ENCODE data around the gene TLR8.
A peak's percentile ranks its signal among the peaks of the same experiment; 100 is the strongest.

The TLR8 gene

DNA sequence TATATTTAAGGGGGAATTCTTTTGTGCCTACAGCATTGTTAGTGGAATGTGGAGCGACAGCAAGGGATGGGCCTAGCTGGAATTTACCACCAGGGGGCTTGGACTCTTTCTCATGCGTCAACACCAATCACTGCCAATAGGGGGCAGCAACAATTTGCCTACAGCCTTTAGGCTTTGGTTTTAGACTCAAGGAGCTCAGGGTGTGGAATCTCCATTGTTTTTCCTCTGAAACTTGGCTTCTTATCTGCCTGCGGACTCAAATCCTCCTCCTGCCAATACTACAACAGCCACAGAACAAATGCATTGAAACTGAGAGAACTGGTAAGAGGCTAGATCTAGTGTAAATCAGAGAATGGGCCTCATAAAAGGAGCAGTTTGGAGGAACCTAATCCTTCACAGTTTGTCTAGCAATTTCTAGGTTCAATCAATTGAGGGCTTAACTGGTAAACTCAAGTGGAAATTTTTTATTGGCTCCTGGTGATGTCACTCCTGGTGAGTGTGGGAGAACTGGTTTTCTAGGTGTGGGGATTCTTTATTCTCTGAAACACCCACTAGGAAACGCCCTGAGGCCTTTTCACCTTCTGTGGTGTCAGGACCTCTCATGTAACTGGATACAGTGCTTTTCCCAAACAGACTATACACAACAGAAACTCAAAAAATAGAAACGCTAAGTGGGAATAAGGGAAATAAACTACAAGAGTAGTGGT lies 40.6 kb downstream of the TLR8 start:
- no peaks in the 10 kb centered on the region for H3K9me2 ChIP-seq (replicated peaks; ENCODE audit: control insufficient read depth, low read length)
- H3K4me2 ChIP-seq (ENCODE audit: low read length): peak overlapping the region; percentile 47
- TF ChIP-seq, protein P1, sequence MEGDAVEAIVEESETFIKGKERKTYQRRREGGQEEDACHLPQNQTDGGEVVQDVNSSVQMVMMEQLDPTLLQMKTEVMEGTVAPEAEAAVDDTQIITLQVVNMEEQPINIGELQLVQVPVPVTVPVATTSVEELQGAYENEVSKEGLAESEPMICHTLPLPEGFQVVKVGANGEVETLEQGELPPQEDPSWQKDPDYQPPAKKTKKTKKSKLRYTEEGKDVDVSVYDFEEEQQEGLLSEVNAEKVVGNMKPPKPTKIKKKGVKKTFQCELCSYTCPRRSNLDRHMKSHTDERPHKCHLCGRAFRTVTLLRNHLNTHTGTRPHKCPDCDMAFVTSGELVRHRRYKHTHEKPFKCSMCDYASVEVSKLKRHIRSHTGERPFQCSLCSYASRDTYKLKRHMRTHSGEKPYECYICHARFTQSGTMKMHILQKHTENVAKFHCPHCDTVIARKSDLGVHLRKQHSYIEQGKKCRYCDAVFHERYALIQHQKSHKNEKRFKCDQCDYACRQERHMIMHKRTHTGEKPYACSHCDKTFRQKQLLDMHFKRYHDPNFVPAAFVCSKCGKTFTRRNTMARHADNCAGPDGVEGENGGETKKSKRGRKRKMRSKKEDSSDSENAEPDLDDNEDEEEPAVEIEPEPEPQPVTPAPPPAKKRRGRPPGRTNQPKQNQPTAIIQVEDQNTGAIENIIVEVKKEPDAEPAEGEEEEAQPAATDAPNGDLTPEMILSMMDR (IDR thresholded peaks at IDR 0.05; ENCODE audit: low read depth, low read length, poor library complexity, severe bottlenecking): peak; percentile 84
- TF ChIP-seq EZH2phosphoT487 (IDR thresholded peaks at IDR 0.05; ENCODE audit: borderline replicate concordance, low read length): no peak
- H3K4me3 ChIP-seq (ENCODE audit: low read length): peak overlapping the region; percentile 15
- H3K36me3 ChIP-seq (ENCODE audit: control insufficient read depth, low read length): no peaks in the 10 kb centered on the region
- no peaks in the 10 kb centered on the region for H4K20me1 ChIP-seq (ENCODE audit: control insufficient read depth, insufficient read depth, low read depth, low read length)
- H3K9me3 ChIP-seq (ENCODE audit: control insufficient read depth, insufficient read depth, low read length): no peaks in the 10 kb centered on the region
- H3F3A ChIP-seq (ENCODE audit: control insufficient read depth, insufficient read depth): 0 out of 2 replicates have a peak, but pooled peaks cover 2% of the 10 kb centered on the region
- peaks cover 52% of the 10 kb centered on the region for H3K4me1 ChIP-seq (ENCODE audit: control insufficient read depth, low read length)
- peak overlapping the region; percentile 23 for H3K27ac ChIP-seq (ENCODE audit: low read depth, low read length)
- H3K79me2 ChIP-seq (ENCODE audit: control insufficient read depth, low read length): peaks cover 9% of the 10 kb centered on the region; the same call in 1 of the 2 replicates
- H3K27me3 ChIP-seq (ENCODE audit: control insufficient read depth, low read length): no peaks in the 10 kb centered on the region

DNA sequence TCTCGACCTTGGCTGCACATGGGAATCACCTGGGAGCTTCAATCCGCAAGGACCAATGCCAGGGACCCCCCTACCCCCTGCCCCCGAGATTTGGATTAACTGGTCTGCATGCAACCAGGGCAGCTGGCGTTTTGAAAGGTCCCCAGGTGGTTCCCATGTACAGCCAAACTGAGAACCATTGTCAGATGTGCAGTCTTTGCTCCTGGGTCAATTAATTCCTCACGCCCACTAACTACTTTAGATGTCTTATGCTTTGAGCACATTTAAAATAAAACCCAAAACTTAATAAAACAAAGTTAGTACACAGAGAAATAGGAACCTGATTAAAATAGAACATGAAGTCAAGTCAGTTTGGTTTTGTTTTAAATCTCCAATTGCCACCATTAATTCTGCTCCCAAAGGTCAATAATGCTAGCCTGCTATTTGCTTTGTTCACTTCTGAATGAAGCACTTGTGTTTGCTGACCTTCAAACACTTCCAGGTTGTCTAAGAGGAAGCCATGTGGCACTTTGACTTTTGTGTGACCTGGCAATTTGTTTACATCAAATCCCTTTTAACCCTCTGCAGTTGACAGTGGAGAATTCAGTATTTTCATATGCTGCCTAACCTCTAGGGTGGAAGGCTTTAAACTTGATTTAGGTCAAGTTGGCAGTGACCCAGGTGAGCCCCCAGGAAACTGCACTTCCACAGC lies 41.3 kb downstream of the TLR8 start:
- TF ChIP-seq EZH2phosphoT487 (IDR thresholded peaks at IDR 0.05; ENCODE audit: borderline replicate concordance, low read length): no peak
- TF ChIP-seq, protein P1 (IDR thresholded peaks at IDR 0.05; ENCODE audit: low read depth, low read length, poor library complexity, severe bottlenecking): no peak
- H3K4me3 ChIP-seq (ENCODE audit: low read length): peak overlapping the region; percentile 15

GRCh38 chrX:12948495-12948894 lies 42.1 kb downstream of the TLR8 start:
- peak overlapping the region; percentile 47; the same call in 1 of the 2 replicates for H3K4me2 ChIP-seq (ENCODE audit: low read length)
- peaks cover 65% of the 10 kb centered on the region for H3K4me1 ChIP-seq (ENCODE audit: control insufficient read depth, low read length)

More for the DNA sequence above, 41.3 kb downstream of the TLR8 start:
- Histone ChIP-seq H3F3A (ENCODE audit: control insufficient read depth, insufficient read depth) (0 out of 2 replicates have a peak, but pooled peaks cover 2% of the 10 kb centered on the region), H3K27me3 (ENCODE audit: control insufficient read depth, low read length) (no peaks in the 10 kb centered on the region), H3K27ac (ENCODE audit: low read depth, low read length) (peak overlapping the region; percentile 23), H3K79me2 (ENCODE audit: control insufficient read depth, low read length) (peaks cover 9% of the 10 kb centered on the region; the same call in 1 of the 2 replicates), H3K9me3 (ENCODE audit: control insufficient read depth, insufficient read depth, low read length) (no peaks in the 10 kb centered on the region), H3K36me3 (ENCODE audit: control insufficient read depth, low read length) (no peaks in the 10 kb centered on the region), H3K4me2 (ENCODE audit: low read length) (peak overlapping the region; percentile 47), H3K9me2 (replicated peaks; ENCODE audit: control insufficient read depth, low read length) (no peaks in the 10 kb centered on the region), H4K20me1 (ENCODE audit: control insufficient read depth, insufficient read depth, low read depth, low read length) (no peaks in the 10 kb centered on the region), H3K4me1 (ENCODE audit: control insufficient read depth, low read length) (peaks cover 57% of the 10 kb centered on the region)

More at GRCh38 chrX:12948495-12948894, 42.1 kb downstream of the TLR8 start:
- Histone ChIP-seq H4K20me1 (ENCODE audit: control insufficient read depth, insufficient read depth, low read depth, low read length) (no peaks in the 10 kb centered on the region), H3K9me3 (ENCODE audit: control insufficient read depth, insufficient read depth, low read length) (no peaks in the 10 kb centered on the region), H3K9me2 (replicated peaks; ENCODE audit: control insufficient read depth, low read length) (no peaks in the 10 kb centered on the region), H3K79me2 (ENCODE audit: control insufficient read depth, low read length) (peaks cover 9% of the 10 kb centered on the region; the same call in 1 of the 2 replicates), H3K36me3 (ENCODE audit: control insufficient read depth, low read length) (no peaks in the 10 kb centered on the region), H3K4me3 (ENCODE audit: low read length) (no peak overlapping the region), H3F3A (ENCODE audit: control insufficient read depth, insufficient read depth) (0 out of 2 replicates have a peak, but pooled peaks cover 2% of the 10 kb centered on the region), H3K27ac (ENCODE audit: low read depth, low read length) (peak overlapping the region; percentile 23; the same call in 1 of the 2 replicates), H3K27me3 (ENCODE audit: control insufficient read depth, low read length) (no peaks in the 10 kb centered on the region)
- TF ChIP-seq, protein P1 (IDR thresholded peaks at IDR 0.05; ENCODE audit: low read depth, low read length, poor library complexity, severe bottlenecking): no peak
- no peak for TF ChIP-seq EZH2phosphoT487 (IDR thresholded peaks at IDR 0.05; ENCODE audit: borderline replicate concordance, low read length)
